ENCODE measurements around the gene RNF207. TPM values are rescaled to one million over a fixed set of nuclear protein-coding genes. Genes with fewer than 3 reads are reported as not detected.

Gene RNF207
- polyA plus RNA-seq, 4 donors: 17.0 to 64.1 (median 33.7) TPM

DNA sequence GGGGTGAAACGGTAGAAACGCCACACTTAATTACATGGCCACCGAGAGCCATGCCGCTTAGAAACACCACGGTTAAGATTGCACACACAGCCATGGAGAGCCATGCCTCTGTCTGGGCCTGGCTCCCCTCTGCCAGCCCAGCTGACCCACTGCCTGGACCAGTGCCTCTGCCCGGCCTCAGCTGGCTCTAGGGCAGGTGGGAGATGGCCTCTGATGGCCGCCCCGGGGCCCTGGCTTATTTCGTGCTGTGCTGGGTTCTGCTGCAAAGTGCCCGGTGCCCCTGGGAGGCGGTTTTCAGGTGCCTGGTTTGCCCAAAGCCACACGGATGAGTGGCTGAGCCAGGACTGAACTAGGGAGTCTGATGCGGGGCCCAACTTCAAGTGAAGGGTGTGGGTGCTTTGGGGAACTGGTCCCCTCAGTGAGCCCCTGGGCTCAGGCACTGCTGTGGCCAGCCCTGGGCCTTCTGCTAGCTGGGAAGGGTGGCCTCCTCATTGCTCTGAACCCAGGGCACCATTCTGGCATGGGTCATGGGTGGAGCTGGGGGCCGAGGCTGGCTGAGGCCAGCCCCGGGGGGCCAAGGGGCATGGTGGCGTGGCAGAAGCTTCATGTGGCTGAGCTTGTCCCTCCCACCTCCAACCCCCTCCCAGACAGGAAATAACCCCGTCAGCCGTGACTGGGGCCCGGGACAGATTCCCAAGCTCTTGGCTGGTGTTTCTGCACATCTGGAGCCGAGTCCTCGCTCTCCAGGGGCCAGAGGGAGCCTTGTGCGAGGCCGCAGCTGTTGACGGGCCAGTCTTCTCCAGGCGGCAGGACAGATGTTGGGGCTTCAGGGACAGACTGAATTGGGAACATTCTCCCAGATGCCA lies 56.9 kb downstream of the RNF207 start:
- DNase-seq (ENCODE audit: low read depth in 4 of 4, low spot score in 2 of 4): no peak

DNA sequence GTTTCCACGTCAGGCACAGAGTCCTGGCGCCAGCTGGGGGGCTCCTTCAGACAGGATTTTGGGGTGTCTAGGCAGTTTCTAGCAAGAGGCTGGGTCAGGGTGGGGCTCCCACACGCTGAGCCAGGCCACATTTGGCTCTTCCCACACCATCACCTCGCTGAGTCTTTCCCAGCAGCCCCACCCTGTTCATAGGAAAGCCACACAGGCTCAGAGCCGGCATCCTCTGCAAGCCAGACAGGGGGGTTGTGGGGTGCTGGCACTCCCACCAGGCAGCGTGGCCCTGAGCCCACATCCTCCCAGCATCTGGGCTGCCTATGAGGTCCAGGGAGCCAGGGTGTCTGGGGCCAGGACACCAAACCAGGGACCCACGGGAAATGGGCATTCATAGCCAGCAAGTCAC lies 57.8 kb downstream of the RNF207 start:
- DNase-seq (ENCODE audit: low read depth in 4 of 4, low spot score in 2 of 4): no peak

DNA sequence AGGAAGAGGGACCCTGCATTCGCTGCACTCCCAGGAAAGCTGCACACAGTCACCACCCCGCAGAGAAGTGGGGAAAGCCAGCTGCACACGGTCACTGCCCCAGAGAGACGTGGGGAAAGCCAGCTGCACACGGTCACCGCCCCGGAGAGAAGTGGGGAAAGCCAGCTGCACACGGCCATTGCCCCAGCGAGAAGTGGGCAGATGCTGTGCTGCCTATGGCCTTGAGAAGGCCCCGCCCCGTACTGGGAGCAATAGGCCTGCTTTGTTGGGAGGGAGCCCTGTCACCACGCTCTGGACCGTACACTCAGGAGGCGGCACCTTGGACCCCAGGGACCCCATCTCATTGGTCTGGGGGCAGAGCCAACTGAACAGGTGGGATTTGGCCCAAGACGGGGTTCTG lies 59.2 kb downstream of the RNF207 start:
- no peak for DNase-seq (ENCODE audit: low read depth in 4 of 4, low spot score in 2 of 4)

GRCh38 chr1:6266641-6267040 lies 60.7 kb downstream of the RNF207 start:
- no peak for DNase-seq (ENCODE audit: low read depth in 4 of 4, low spot score in 2 of 4)

DNA sequence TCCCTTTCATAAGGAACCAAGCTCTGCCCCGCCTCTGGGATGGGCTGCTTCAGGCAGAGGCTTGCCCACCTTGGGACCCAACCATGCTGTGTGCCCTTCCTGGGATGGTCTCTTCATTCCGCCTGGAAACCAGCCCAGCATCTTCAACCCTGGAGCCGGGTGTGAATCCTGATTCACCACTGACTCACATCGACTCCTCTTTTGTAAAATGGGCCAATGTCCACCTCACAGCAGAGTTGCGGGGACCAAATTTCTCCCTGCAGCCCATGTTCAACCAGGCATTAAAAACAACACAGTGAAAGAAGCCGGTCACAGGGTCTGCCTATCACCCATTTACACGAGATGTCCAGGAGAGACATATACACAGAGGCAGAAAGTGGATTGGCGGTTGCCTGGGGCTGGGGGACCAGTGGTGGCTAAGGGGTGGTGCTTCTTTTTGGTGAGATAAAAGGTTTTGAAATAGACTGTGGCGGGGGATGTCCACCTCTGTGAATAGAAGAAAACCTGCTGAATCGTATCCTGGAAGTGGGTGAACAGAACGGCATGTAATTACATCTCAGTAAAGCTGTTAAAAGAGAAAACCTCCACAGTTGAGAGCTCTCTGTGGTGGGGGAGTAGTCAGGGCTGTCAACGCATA lies 61.9 kb downstream of the RNF207 start:
- no peak for DNase-seq (ENCODE audit: low read depth in 4 of 4, low spot score in 2 of 4)

DNA sequence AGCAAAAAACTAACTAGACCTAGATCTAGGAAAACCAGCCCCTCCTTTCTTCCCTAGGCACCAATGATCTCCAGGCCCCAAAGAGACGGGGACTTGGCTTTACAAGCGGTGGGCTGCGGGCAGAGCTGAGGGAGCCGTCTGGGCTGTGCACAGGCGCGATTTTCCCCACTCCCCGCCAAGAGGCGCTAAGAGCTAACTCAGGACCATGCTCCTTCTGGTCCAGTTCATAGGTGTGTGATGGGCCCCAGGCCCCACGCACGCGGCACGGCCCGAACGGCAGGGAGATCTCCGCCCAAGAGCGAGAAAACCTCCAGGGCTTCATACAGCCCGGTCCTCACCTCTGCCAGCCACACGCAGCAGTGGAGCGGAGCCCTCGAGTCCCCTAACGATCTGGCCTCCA lies 62.5 kb downstream of the RNF207 start:
- no peak for DNase-seq (ENCODE audit: low read depth in 4 of 4, low spot score in 2 of 4)

DNA sequence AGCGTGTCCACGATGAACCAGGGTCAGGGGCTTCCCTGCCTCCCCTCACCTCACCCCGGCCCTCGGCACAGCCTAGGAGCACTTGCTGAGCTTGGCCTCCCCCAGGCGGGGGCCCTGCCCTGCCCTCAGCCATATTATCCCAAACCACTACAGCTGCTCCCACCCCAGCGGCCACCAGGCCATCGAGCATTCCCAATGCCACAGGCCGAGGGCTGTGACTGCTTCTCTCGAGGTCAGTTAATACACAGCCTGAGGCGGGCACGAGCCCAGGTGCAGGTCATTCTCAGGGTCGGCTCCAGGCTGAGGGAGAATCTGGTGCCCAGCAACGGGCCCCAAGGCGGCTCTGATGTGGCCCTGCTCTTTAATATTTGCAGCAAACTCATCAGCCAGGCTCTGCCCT lies 63.4 kb downstream of the RNF207 start:
- no peak for DNase-seq (ENCODE audit: low read depth in 4 of 4, low spot score in 2 of 4)

DNA sequence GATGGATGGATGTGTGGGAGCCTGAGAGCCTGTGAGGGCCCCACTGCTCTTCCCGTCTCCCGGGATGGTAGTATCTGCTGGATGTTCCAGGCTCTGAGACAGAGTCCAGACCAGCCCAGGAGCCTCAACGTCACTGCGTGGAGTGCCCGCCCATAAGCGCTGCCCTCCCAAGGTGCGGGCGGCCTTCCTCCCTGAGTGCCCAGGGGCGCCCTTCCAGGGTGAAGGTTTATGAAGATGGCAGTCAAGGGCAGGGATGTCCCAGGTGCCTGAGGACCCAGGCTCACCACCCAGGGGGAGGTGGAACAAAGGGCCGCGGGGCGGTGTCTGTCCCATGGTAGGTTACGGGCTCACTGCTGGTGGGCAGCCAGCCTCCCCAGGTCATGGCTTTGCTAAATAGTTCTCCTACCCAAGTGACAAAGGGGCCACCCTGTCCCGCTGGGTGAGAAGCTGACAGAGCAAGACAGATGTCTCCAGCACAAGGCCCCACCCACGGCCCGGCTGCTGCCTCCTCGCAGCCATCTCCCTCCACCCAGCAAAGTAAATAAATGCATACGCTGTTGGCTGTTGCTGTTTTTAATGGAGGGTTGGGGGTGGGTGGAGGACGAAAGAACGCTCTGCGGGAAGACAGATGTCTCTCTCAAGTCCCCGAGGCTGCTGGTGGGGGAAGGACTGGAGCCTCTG lies 63.9 kb downstream of the RNF207 start:
- no peak for DNase-seq (ENCODE audit: low read depth in 4 of 4, low spot score in 2 of 4)

- DNase-seq (ENCODE audit: low read depth in 4 of 4, low spot score in 2 of 4): no peak
Observed at GRCh38 chr1:6270401-6270800, 64.5 kb downstream of the RNF207 start.

Other genes starting within 250 kb of the RNF207 start
- 10 to 100 TPM in 3 of 4 donors, 1 to 10 TPM in 1; 7.9 to 18.9 (median 14.0) TPM for gene NPHP4, start 213.7 kb upstream of the RNF207 start, polyA plus RNA-seq (ENCODE audit: insufficient read length in 4 of 4)
- gene KCNAB2, start 160.2 kb upstream of the RNF207 start, polyA plus RNA-seq (ENCODE audit: insufficient read length in 4 of 4): 1 to 10 TPM; 4.4 to 5.5 (median 5.0) TPM
- gene CHD5, start 25.8 kb upstream of the RNF207 start, polyA plus RNA-seq (ENCODE audit: insufficient read length in 4 of 4): under 1 TPM; 0.22 to 0.82 (median 0.30) TPM
- gene RPL22, start 6.5 kb upstream of the RNF207 start, polyA plus RNA-seq (ENCODE audit: insufficient read length in 4 of 4): 100 to 1,000 TPM; 502 to 677 (median 612) TPM
- 10 to 100 TPM; 59.7 to 61.2 (median 60.3) TPM for gene ICMT, start 29.8 kb downstream of the RNF207 start, polyA plus RNA-seq (ENCODE audit: insufficient read length in 4 of 4)
- not detected for gene HES3, start 38.1 kb downstream of the RNF207 start, polyA plus RNA-seq (ENCODE audit: insufficient read length in 4 of 4)
- 10 to 100 TPM in 1 of 4 donors, 1 to 10 TPM in 3; 6.0 to 10.2 (median 8.1) TPM for gene GPR153, start 55.0 kb downstream of the RNF207 start, polyA plus RNA-seq (ENCODE audit: insufficient read length in 4 of 4)
- 10 to 100 TPM; 27.8 to 38.4 (median 33.3) TPM for gene ACOT7, start 187.6 kb downstream of the RNF207 start, polyA plus RNA-seq (ENCODE audit: insufficient read length in 4 of 4)
- under 1 TPM; 0.23 to 0.84 (median 0.39) TPM for gene HES2, start 213.8 kb downstream of the RNF207 start, polyA plus RNA-seq (ENCODE audit: insufficient read length in 4 of 4)
- 10 to 100 TPM; 14.0 to 26.5 (median 20.6) TPM for gene ESPN, start 218.7 kb downstream of the RNF207 start, polyA plus RNA-seq (ENCODE audit: insufficient read length in 4 of 4)

Measured in left renal cortex interstitium (tissue), 4 donors.